Heart left ventricle (tissue), 13 donors: ENCODE measurements around the gene BEND7.

Source experiments
- CTCF ChIP-seq, 12 donors: fragments of 200-600 bp; sonication (generic) in 4 of 12; IDR thresholded peaks; one replicate each; pipeline versions ENCODE4 v1.5.0 to v1.8.0; 2018 to 2022; ENCODE audit warnings: antibody characterized with exemption in 12 of 12, mild to moderate bottlenecking in 5 of 12
- POLR2A ChIP-seq, 2 donors: fragments of 450-650 bp; IDR thresholded peaks; one replicate each; pipeline ENCODE4 v1.6.1; 2017; ENCODE audit warnings: antibody characterized with exemption in 2 of 2, mild to moderate bottlenecking in 2 of 2, moderate library complexity in 2 of 2
- donor health status: ischemic (EF 13 %, LVEDD 7.1; RV severe dilation, severe dysfunction).
- donor health status: DM: no; HTN: yes; CAD: no.
- donor health status: DM: no; HTN: no; CAD: no.
- donor health status: ischemic (EF 25% LVEDD 6.9; RV normal size, moderate dysfunction).
- donor health status: ischemic (EF 25% LVEDD 5.7; RV mildly dilated, moderate dysfunction).
- donor health status: ischemic (EF 35%, LVEDD 5.7; RV mildly dilated, moderate dysfunction).
- donor health status: nonischemic (EF 11% LVEDD 7.7; RV severe dilation, severe dysfunction).
- donor health status: DM: yes; HTN: yes; CAD: no.
- donor health status: PGD.
- donor health status: ischemic (EF 29% LVEDD 5.4; RV normal size, mild dysfunction).
- donor health status: nonischemic (EF 23%, LVEDD 6.1; RV moderate dilation, normal function).

- TF ChIP-seq POLR2A (IDR thresholded peaks at IDR 0.05) (no peak), CTCF (IDR thresholded peaks at IDR 0.05) (no peak)
These were observed 133.3 kb downstream of the BEND7 start for GRCh38 chr10:13395540-13395939.
